Measurements from ENCODE around the gene EPM2A. TPM values are rescaled to one million over a fixed set of nuclear protein-coding genes. Genes with fewer than 3 reads are reported as not detected.

Gene EPM2A
- total RNA-seq, 1 experiment from 2014 or later = 6.4 TPM

- Histone ChIP-seq H3K36me3 (ENCODE audit: control insufficient read depth in 1 of 2, insufficient read depth in 2 of 2, low read length in 2 of 2) (no peaks in the 10 kb centered on the region), H4K20me1 (ENCODE audit: insufficient read depth) (no peaks in the 10 kb centered on the region; the same call in 1 of the 2 replicates), H3K4me2 (ENCODE audit: low read length) (no peak overlapping the region), H3K9me2 (ENCODE audit: insufficient read depth) (no peaks in the 10 kb centered on the region), H3K9me3 (ENCODE audit: control insufficient read depth in 1 of 2, insufficient read depth in 1 of 2, low read depth in 1 of 2, low read length in 2 of 2) (no peaks in the 10 kb centered on the region), H3K27ac (ENCODE audit: low read depth, low read length) (no peak overlapping the region), H3K27me3 (ENCODE audit: insufficient read depth, low read length) (no peaks in the 10 kb centered on the region), H2AFZ (ENCODE audit: low read depth, low read length, poor library complexity, severe bottlenecking) (no peak overlapping the region), H3K4me3 (replicated peaks in 1 of 2; ENCODE audit: low read depth in 1 of 2, low read length in 2 of 2) (no peak overlapping the region), H3K4me1 (ENCODE audit: control insufficient read depth in 1 of 2, insufficient read depth in 2 of 2, low read length in 2 of 2) (no peaks in the 10 kb centered on the region), H3K9ac (ENCODE audit: low read length) (no peak overlapping the region), H3K79me2 (ENCODE audit: insufficient read depth, low read length) (no peaks in the 10 kb centered on the region)
- no TSS peak for BruUV-seq (replicated peaks)
- TF ChIP-seq SIN3A (IDR thresholded peaks at IDR 0.05; ENCODE audit: low read depth) (no peak), CEBPB (IDR thresholded peaks at IDR 0.05; ENCODE audit: low read depth) (no peak), ELF1 (IDR thresholded peaks at IDR 0.05; ENCODE audit: borderline replicate concordance, low read depth) (no peak), RAD21 (IDR thresholded peaks at IDR 0.05; ENCODE audit: low read depth) (no peak), EGR1 (IDR thresholded peaks at IDR 0.05; ENCODE audit: low read depth) (no peak), ZBTB33 (IDR thresholded peaks at IDR 0.05; ENCODE audit: extremely low read depth, insufficient replicate concordance, low read length) (no peak), ZFX (IDR thresholded peaks at IDR 0.05) (no peak), JUND (IDR thresholded peaks at IDR 0.05) (no peak), ZNF274 (IDR thresholded peaks at IDR 0.05; ENCODE audit: low read depth, low read length) (no peak), SRF (IDR thresholded peaks at IDR 0.05; ENCODE audit: low read depth) (no peak), POLR2AphosphoS5 (IDR thresholded peaks at IDR 0.05; ENCODE audit: low read depth, low read length) (no peak), FOSL1 (IDR thresholded peaks at IDR 0.05; ENCODE audit: low read depth) (no peak), EZH2 (IDR thresholded peaks at IDR 0.05) (no peak), EZH2phosphoT487 (IDR thresholded peaks at IDR 0.05; ENCODE audit: borderline replicate concordance) (no peak)
- TF ChIP-seq, protein P1, sequence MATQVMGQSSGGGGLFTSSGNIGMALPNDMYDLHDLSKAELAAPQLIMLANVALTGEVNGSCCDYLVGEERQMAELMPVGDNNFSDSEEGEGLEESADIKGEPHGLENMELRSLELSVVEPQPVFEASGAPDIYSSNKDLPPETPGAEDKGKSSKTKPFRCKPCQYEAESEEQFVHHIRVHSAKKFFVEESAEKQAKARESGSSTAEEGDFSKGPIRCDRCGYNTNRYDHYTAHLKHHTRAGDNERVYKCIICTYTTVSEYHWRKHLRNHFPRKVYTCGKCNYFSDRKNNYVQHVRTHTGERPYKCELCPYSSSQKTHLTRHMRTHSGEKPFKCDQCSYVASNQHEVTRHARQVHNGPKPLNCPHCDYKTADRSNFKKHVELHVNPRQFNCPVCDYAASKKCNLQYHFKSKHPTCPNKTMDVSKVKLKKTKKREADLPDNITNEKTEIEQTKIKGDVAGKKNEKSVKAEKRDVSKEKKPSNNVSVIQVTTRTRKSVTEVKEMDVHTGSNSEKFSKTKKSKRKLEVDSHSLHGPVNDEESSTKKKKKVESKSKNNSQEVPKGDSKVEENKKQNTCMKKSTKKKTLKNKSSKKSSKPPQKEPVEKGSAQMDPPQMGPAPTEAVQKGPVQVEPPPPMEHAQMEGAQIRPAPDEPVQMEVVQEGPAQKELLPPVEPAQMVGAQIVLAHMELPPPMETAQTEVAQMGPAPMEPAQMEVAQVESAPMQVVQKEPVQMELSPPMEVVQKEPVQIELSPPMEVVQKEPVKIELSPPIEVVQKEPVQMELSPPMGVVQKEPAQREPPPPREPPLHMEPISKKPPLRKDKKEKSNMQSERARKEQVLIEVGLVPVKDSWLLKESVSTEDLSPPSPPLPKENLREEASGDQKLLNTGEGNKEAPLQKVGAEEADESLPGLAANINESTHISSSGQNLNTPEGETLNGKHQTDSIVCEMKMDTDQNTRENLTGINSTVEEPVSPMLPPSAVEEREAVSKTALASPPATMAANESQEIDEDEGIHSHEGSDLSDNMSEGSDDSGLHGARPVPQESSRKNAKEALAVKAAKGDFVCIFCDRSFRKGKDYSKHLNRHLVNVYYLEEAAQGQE (IDR thresholded peaks at IDR 0.05; ENCODE audit: low read depth) = no peak
- ATAC-seq = no peak
- ChIA-PET POLR2A (no interaction called here), CTCF (no interaction called here), RAD21 (ENCODE audit: low non-redundant PET in 1 of 2, low total read pairs in 2 of 2, uncharacterized antibody in 2 of 2, unreplicated experiment in 2 of 2) (no interaction called here)
- no peak for DNase-seq (ENCODE audit: low read depth, low spot score)
- intact Hi-C loops (cut with micrococcal nuclease) = no loop called here
Measured at GRCh38 chr6:145765449-145765848, 30.1 kb upstream of the EPM2A start.
